DMS 273 (cell line): ENCODE results near the gene PDE4A.
"Not testable (repeated sequence)": the region's sequence is repeated elsewhere in the genome, so short reads cannot be mapped to it uniquely, and the experiment has no call there.

Source experiments
- DNase-seq: peaks from one replicate; lab custom pipeline; 2025; ENCODE audit not compliant: unreplicated experiment; lab: John Stamatoyannopoulos, UW

The PDE4A gene

DNA sequence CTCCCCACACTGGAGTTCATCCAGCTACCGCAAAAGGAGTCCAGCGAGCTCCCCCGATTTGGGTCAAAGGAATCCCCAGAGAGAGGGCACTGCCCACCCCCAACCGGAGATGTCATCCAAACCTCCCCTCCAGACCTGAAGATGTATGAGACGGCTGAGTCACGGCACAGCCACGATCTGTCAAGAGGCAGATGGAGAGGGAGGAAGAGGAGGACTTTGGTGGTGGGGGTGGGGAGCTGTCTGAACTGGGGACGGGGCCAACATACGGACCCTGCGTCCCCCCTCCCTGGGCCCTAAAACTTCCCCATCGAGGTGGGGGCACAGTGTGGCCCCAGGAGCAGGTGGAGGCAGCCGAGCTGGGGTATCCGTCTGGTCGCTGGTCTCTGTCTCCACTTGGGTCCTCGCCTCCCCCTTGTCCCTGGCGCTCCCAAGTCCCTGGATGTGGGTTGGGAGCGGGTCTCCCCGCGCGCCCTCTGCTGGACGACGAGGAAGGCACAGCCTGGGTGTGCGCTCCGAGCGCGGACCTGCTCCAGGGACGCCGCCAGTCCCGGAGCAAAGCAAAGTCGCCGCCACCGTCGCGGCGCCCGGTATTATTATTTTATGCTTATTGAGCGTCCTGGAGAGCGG, 3.8 kb downstream of the PDE4A start:
- peak; percentile 95 for DNase-seq

DNA sequence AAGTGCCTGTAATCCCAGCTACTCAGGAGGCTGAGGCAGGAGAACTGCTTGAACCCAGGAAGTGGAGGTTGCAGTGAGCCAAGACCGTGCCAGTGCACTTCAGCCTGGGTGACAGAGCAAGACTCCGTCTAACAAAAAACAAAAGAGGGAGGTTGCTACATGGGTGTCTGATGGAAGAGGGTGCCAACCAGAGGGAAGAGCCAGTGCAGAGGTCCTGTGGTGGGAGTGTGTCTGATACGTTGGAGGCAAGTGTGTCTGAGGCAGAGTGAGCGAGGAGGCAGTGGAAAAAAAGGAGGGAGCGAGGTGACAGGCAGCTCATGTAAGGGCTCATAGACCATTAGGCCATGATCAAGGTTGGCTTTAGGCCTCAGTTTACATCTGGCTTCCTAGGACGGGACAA, 6.8 kb downstream of the PDE4A start:
- DNase-seq = no peak

DNA sequence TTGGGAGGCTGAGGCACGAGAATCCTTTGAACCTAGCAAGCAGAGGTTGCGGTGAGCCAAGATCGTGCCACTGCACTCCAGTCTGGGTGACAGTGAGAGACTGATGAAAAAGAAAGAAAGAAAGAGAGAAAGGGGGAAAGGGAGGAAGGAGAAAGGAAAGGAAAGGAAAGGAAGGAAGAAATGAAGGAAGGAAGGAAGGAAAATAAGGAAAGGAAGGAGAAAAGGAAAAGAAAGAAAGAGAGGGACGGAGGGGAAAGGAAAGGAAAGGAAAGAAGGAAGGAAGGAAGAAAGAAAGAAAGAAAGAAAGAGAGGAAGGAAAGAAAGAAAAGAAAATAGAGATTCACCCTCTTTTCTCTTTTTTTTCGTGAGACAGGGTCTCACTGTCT, 8.7 kb downstream of the PDE4A start:
- DNase-seq = no peak

DNA sequence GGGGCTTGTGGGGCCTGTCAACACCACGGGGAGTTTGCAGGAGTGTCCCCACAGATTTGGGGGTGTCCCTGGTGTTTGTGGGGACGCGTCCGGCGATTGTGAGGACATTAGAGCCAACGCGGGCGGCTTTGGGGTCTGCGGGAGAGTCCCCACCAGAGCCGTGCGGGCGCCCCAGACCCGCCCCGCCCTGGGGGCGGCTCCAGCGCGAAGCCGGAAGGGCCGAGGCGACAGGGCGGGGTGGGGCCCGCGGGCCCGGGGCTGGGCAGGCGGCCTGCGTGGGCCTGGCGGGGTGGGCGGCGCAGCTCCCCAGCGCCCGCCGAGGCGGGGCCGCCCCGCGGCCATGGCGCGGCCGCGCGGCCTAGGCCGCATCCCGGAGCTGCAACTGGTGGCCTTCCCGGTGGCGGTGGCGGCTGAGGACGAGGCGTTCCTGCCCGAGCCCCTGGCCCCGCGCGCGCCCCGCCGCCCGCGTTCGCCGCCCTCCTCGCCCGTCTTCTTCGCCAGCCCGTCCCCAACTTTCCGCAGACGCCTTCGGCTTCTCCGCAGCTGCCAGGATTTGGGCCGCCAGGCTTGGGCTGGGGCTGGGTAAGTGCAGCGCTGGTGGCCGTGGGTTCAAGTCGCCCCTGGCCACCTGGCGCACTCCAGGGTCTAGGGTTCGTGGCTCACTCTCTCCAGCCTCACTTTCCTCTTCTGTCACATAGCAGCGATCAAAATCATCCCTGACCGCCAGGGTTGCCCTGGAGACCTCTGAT, 10.3 kb downstream of the PDE4A start:
- no peak for DNase-seq

DNA sequence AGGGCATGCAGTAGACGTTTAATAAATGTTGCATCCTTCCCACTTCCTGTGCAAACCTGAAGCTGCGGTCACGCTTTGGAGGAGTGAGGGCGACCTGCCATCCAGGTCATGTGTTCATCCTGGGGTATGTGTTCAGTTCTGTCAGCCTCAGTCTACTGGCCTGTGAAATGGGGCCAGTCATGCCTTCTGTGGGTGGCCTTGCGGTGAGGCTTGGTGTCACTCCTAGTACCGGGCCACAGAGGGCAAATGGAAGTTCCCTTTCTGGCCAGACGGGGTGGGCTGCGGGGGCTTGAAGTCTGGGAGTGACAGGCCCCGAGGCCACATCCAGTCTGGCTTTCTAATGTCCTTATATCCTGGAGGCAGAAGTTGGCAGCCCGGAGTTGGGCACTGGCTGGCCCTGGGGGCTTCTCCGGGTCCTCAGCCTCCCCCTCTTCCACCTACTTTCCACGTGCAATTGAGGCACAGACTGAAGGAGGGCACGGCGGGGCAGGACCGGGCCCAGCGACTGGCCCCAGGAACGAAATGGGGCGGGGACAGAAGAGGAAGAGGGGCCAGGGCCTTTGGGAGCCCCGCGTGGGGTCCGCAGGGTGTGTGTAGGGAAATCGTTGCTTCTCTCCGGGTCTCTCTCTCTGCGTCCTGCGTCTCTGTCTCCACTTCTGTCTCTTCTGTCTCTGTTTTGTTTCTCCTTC, 11.1 kb downstream of the PDE4A start:
- no peak for DNase-seq

DNA sequence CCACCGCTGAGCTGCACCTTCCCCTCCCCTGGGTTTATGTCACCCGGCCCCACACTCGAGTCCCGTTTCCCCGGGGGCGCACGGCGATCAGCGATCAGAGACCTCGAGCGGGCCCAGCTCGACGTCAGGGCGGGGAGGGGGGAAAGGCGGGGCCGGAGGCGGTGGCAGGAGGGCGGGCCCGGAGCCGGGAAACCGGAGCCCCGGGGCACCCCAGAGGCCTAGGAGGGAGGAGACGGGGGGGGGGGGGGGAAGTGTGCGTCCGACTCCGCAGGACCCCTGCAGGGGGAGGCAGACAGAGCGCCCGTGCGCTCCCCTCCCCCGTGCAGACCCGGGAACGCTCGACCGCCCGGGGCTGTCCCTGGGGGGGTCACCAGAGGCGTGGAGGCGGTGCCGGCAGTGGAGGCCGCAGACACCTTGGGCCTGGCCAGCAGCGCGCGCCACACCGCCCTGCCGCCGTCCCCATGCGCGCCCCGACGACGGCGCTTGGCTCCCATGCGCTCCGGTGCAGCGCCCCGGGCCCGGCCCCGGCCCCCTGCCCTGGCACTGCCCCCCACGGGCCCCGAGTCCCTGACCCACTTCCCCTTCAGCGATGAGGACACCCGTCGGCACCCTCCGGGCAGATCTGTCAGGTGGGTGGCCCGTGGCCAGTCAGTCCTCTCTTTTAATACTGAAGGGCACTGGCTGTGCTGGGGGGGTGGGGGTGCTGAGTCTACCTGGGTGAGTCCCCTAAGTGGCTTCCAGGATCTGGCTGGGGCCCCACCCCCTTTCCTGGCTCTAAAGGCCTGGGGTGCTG, 11.8 kb downstream of the PDE4A start:
- DNase-seq = no peak

DNA sequence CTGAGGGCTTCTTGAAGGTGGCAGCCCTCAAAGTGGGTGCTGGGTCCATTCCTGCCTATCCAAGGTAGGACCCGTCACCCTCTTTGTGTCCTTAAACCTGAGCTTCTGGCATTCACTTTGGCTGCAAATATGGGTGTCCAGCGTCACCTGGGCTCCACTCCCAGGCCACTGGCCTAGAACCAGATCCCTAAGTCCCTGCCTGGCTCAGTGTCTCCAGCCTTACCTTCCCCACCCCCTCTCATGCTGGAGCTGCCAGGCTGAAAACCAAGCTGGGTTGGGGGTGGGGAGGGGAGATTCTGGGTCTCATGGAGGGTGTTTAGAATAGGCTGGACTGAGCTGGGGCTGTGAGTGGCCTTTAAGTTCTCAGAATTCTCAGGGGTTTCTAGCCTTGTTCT, 12.4 kb downstream of the PDE4A start:
- no peak for DNase-seq

DNA sequence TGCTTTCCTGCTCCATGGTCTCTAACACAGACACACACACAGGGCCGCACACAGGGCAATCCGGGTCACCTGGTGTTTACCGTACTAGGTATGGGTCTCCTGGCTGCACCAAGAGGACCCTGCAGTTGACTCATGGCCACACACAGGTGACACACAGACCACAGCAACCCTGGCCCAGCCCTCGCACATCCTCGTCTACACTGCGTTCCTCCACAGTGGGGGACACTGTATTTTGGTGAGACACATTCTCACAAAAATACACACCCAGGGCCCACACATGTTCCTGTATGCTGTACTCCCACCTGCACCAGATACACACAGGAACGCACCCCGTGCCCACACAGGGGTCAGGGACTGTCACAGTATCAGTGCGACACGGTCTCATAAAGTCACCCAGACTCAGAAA, 12.8 kb downstream of the PDE4A start:
- no peak for DNase-seq

DNA sequence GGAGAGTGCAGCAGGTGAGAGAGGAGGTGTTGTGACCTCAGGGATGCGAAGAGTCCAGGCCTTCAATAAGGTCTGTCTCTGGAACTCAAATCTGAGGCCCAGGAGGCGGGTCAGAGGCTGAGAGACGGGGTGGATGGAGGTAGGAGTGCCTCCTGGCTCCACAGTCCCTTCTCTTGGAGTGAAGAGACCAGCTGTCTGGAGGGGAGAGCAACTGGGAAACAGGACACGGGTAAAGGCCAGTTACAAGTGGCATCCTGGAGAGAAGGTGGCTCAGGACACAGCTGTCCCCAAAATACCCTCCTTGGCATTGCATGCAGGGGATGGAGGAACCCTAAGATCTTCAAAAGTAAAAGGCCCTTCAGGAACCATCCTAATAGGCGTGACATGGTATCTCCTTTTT, 19.2 kb downstream of the PDE4A start:
- no peak for DNase-seq

DNA sequence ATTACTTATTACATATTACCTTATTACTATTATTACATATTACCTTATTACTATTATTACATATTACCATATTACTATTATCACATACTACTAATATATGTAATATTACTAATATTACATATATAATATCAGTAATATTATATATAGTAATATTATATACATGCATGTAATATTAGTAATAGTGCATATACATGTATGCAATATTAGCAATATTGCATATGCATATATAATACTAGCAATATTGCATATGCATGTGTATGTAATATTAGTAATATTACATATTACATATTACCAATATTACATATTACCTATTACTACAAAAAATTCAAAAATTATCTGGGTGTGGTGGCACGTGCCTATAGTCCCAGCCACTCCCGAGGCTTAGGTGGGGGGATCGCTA, 22.4 kb downstream of the PDE4A start:
- DNase-seq = no peak

DNA sequence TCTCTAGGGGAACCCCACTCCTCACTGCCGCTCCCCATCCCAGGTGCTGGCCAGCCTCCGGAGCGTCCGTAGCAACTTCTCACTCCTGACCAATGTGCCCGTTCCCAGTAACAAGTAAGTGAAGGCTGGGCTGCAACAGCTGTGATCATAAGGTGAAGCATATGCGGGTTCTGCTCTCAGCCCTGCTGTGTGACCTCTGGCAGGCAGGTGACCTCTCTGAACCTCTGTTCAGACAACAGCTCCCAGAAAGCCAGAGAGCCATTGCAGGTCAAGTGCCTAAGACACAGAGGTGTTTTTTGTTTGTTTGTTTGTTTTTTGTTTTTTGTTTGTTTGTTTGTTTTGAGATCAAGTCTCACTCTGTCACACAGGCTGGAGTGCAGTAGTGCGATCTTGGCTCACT, 28.7 kb downstream of the PDE4A start:
- no peak for DNase-seq

DNA sequence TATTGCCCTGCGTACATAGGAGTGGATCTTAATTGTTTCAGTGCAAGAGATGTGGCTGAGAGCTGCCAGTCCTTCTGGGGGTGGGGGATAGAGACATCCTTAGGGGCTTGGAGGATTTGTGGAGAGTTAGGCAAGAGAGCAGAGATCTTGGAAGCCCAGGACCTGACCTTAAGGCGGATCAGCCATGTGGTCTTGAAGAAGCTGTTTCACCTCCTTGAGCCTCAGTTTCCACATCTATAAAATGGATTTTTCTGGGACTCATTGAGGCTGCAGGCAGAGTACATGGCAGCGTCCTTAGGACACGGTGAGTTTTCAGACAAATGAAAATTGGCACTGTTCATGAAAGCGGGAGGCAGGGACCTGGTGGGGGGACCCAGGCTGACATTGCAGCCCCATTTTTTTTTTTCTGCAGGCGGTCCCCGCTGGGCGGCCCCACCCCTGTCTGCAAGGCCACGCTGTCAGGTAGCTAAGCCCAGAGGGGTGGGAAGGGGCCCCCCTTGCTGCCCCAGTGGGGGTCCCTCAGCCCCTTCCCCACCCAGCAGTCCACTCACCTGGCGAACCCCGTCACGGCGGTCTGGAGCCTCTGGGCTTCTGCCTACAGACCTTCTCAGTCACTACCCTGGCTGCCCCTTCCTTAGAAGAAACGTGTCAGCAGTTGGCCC, 30.0 kb downstream of the PDE4A start:
- no peak for DNase-seq

DNA sequence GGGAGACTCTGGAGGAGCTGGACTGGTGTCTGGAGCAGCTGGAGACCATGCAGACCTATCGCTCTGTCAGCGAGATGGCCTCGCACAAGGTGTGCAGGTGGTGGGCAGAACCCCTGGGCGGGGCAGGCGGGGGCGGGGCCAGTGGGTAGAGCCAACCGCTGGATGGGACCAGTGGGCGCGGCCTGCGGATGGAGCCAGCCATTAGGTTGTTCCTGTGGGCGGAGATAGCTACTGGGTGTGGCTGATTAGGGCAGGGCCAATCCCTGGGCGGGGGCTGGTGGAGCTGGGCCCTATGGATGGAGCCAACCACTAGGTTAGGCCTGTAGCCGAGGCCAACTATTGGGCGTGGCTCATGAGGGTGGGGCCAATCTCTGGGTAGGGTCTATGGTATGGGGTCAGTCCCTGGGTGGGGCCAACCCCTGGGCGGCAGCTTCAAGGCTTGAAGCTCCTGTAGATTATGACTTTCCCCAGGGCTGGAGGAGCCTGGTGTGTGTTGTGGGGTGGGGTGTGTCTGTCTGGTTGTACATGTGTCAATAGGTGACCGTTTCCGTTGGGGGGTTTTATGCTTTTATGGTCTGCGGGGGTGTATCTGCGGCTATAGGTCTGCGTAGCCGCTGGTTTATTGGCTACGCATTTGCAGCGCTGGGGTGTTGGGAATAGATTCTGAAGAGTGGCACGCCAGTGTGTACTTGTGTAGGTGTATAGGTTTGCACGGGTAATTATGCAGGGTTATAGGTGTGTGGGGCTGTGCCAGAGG, 30.7 kb downstream of the PDE4A start:
- peak; percentile 61 for DNase-seq

DNA sequence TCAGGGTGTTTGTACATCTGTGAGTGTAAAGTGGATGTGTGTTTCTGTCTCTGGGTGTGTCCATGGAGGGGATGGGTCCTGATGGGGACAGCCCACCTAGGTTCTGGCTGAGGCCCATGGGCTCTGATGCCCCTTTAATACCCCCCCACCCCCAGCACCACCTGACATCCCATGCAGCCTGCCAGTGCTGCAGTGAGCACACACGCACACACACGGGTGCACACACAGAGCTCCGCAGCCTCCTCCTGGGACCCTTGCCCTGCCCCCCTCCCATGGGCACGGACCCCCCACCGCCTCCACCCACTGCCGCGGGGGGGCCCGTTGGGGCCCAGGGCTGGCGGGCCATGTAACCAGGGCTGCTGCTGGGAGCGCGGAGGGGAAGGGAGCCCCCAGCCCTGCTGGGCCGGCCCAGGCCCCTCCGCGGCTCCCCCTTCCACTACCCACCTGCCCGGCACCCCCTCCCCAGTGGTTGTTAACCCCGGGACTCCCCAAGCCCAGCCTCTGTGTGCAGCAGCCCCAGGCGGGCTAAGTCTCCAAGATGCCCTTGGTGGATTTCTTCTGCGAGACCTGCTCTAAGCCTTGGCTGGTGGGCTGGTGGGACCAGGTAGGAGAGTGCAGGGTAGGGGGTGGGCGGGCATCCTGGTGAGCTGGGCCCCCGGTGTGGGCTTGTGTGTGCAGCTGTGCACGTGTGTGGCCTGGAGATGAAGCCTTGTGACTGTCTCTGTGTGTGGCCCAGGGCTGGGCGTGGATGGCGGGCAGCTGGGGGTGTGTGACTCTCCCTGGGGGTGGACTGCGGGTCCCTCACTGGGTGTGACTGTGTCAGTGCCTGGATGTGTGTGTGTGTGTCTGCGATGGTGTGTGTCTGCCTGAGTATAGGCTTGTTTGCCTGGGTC, 32.6 kb downstream of the PDE4A start:
- no peak for DNase-seq

DNA sequence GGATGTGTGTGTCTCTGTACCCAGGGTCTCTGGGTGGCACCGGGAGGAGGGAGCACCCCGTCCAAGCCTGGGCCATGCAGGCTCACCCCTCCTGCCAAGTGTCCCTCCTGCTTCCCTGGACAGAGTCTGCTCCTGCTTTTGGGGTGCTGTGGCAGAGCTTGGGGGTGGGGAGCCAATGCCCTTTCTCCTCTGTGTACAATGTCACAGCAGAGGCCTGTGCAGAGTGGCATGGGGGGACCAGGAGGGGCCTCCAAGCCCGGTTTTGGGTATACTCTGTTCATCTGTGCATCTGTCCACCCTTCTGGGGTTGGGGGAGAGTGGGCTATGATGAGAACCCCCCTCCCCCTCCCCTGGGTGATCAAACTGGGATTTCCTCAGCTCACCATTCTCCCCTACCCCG, 33.5 kb downstream of the PDE4A start:
- DNase-seq = no peak

DNA sequence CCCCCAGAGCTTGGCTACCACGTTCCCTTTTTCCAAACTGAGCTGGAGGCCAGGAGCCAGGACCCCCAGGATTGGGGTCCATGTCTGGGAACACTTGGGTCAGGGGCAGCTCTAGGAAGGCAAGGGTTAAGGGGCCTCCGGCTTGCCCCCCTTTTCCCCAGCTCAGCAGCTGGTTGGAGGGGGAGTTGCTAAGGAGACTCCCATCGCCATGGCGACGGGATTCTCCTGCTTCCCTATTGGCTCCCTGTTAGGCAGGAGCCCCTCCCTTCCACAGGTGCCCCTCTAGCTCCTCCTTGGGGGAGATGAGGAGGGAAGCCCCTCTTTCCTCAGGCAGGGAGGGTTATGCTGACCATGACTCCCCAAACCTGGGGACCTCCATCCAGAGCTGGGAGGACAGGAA, 33.9 kb downstream of the PDE4A start:
- peak; percentile 85 for DNase-seq

DNA sequence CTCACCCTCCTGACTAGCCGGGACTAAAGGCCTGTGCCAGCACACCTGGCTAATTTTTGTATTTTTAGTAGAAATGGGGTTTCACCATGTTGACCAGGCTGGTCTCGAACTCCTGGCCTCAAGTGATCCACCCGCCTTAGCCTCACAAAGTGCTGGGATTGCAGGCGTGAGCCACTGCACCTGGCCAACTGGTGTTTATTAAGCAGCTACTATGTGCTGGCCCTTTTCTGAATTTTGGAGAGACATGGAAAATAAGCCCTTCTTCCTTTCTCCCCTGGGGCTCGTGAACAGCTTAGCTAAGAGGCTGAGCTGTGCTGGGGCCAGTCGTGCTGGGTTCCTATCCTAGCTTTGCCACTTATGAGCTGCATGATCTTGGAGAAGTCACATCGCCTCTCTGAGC, 38.4 kb downstream of the PDE4A start:
- DNase-seq = not testable (repeated sequence)

DNA sequence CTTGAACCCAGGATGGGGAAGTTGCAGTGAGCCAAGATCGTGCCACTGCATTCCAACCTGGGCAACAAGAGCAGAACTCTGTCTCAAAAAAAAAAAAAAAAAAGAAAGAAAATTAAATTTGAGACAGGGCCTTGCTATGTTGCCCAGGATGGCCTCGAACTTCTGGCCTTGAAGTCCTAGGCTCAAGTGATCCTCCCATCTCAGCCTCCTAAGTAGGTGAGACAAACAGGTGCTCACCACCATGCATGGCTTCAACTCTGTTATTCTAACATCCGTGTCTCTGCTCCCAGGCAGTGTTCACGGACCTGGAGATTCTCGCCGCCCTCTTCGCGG, 40.3 kb downstream of the PDE4A start:
- no peak for DNase-seq
